GM12892 (cell line): Measurements from ENCODE around the gene AKAP13.

ENCODE experiments used
- POLR2A ChIP-seq: IDR thresholded peaks from 2 replicates; pipeline ENCODE4 v1.6.1; 2011; ENCODE audit warnings: low read depth, low read length, control low read depth
- POLR2AphosphoS5 ChIP-seq: IDR thresholded peaks from 2 replicates; pipeline ENCODE4 v1.6.1; 2011; ENCODE audit warnings: low read depth, low read length, control low read depth

DNA sequence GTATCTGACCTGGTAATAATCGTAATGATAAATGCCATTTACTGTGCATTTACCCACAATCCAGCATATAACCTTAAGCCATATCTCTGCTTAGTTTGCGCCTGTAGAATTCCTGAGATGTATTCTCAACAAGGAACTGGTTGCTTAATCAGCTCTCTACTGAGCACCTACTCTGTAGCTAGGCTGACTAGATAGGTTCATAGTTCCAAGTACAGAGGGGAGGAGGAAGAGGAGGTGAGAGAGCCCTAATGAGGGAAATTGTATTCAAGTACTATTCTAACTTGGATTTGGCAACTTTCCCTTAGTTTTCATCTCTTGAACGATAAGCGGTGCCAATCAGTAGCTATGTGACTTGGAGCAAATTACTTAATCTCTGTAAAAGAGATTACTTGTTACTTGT lies 5.6 kb upstream of the AKAP13 start:
- no peak for TF ChIP-seq POLR2A
- no peak for TF ChIP-seq POLR2AphosphoS5
